Testis (tissue), 2 donors: Measurements from ENCODE around the gene NANOG.

Experiments used
- CTCF ChIP-seq, 3 experiments: fragments of 450-650 bp in 2 of 3; fragments of 200-600 bp in 1 of 3; sonication (generic) in 1 of 3; IDR thresholded peaks; one replicate each; pipeline ENCODE4 v1.5.1; 2016 to 2019; ENCODE audit warnings: antibody characterized with exemption in 3 of 3, mild to moderate bottlenecking in 2 of 3, moderate library complexity in 1 of 3
- POLR2A ChIP-seq: fragments of 450-650 bp; IDR thresholded peaks from one replicate; pipeline ENCODE4 v1.6.1; 2017; ENCODE audit warnings: antibody characterized with exemption, mild to moderate bottlenecking, moderate library complexity

- TF ChIP-seq POLR2A (no peak), CTCF (IDR thresholded peaks at IDR 0.05) (no peak)
These were observed 12.3 kb downstream of the NANOG start for GRCh38 chr12:7801460-7801859.
